GM04503 (cell line): ENCODE measurements around the gene ATP5MC2.
"Not testable (repeated sequence)": the region's sequence is repeated elsewhere in the genome, so short reads cannot be mapped to it uniquely, and the experiment has no call there.

Experiments
- DNase-seq: peaks from one replicate; pipeline ENCODE4 v3.0.0-alpha.2; 2012; ENCODE audit warnings: low read depth

ATP5MC2 gene

DNA sequence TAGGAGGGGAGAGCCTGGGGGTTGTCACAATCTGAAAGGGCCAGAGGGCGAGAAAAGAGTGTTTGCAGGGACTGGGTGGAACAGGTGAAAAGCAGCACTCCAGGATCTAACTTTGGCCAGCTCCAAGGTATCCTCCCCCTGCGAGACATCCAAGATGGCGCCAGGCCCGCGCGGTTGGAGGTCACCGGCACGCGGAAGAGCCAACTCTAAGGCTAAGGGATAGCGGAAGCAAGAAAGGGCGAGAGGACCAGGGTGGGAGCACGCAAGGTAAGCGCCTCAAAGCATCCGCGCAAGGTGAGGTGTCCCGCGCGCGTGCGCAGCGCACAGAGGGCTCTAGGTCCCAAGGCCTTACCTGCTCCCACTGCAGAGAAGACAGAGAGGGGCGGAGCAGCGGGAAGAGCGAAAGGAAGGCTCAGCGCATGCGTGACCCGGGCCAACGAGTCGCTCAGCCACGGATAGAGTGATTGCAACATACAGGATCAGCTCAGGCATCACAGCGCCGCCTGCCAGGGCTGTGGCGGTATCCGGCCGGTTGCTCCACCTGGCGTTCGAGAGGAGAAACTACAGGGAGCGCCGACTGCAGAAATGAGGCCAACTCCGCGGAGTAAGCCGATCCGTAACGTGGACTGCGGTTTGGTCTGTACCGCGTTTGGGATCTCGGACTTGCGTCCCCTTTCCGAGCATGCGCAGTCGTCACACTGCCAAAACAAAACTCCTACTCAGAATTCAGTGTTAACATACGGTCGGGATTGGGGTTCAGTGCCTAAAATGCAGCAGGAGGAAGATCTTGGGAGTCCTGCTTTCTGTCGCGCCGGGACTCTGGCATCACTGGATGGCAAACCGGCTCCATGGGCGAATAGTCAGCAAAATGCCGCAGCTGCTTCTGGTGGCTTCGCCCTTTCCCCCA lies at the start of gene ATP5MC2:
TSS of gene ATP5MC2 (minus strand) at position 383 of the 907 bp plus-strand sequence. CDS start 3,469 bp downstream, outside the sequence.
- peak; percentile 89 for DNase-seq

- DNase-seq: no peak
Measured at GRCh38 chr12:53722450-53723041, 46.7 kb upstream of the ATP5MC2 start.

- DNase-seq: no peak
Measured at GRCh38 chr12:53720946-53721345, 45.1 kb upstream of the ATP5MC2 start.

- DNase-seq: no peak
Measured at GRCh38 chr12:53719649-53720048, 43.8 kb upstream of the ATP5MC2 start.

GRCh38 chr12:53718567-53718966 lies 42.7 kb upstream of the ATP5MC2 start:
- DNase-seq: not testable (repeated sequence)

DNA sequence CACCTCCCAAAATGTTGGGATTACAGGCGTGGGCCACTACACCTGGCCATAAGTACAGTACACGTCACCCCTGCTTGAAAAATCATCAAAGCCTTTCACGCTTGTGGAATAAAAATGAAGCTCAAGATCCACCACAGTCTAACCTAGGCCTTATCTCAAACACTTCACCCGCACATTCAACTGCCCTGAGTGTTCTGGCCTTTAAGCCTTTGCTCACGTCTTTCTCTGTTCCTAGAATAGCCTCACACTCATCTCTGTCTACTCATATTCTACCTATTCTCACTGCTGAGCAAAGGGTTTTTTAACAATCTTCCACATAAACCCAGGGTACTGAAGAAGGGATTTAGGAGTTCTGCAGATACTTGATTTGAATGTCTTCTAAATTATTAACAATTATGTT lies 41.4 kb upstream of the ATP5MC2 start:
- DNase-seq: no peak

GRCh38 chr12:53714004-53714403 lies 38.1 kb upstream of the ATP5MC2 start:
- no peak for DNase-seq

GRCh38 chr12:53713516-53713915 lies 37.6 kb upstream of the ATP5MC2 start:
- no peak for DNase-seq

DNA sequence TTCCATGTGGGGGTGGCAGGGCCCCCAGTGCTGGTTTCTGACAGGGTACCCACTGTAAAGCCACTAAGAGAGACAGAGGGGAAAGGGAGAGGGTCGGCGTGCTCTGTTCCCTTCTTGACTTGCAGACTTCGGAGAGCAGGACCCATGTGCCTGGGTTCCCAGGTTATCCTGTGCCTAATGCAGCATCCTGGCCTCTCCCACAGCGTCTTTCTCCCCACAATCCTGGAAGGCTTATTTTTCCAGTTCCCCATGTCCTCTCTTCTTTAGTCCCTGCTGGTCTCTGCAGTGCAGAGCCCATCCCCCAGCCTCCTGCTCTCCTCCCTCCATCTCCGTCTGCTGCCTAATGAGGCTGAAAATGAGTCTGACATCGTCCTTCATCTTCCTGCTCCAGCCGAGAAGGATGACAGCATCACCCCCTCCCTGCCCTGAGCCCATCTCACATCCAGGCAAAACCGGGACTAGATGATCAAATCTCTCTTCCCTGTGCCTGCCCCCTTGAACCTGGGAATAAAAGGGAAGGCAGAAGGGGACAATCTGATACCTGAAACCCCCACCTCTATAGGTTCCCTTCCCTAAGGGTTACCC lies 36.3 kb upstream of the ATP5MC2 start:
- no peak for DNase-seq

- DNase-seq: no peak
Measured at GRCh38 chr12:53710091-53710490, 34.2 kb upstream of the ATP5MC2 start.

DNA sequence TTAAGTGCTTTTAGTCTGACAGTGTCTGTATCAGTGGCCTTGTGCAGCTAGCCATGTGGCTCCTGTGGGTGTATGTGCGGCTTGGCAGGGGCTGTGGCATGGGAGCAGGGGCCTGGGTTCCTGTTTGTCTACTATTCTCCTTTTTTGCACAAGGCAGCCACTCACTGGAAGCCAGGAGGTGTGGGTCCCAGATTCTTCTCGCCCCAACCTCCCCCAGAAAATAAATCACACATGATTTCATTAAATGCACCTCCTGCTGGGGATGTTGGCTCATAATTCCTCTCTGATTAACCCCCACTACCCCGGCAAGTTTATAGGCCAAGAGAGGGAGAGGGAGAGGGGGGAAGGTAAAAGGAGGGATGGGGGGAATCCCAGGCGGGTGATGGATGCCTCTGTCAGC lies 33.8 kb upstream of the ATP5MC2 start:
- DNase-seq: no peak

DNA sequence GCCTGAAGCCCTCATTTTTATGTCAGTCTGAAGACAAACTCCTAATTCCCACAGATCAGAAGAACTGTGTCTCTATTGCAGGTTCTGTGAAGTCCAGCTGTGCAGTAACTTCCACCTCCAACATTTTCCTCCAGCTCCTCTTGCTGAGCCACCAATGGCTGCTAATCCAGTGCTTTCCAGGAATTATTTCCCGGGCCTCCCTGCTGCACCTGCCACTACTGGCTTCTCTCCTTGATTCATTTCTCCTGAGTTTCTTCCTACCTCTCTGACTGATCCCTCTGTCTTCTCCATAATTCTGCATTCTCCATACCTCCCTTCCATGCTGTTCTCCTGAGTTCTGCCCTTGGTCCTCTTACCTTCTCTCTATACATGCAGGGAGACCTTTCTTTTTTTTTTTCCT lies 30.2 kb upstream of the ATP5MC2 start:
- no peak for DNase-seq

GRCh38 chr12:53703756-53704155 lies 27.9 kb upstream of the ATP5MC2 start:
- no peak for DNase-seq

DNA sequence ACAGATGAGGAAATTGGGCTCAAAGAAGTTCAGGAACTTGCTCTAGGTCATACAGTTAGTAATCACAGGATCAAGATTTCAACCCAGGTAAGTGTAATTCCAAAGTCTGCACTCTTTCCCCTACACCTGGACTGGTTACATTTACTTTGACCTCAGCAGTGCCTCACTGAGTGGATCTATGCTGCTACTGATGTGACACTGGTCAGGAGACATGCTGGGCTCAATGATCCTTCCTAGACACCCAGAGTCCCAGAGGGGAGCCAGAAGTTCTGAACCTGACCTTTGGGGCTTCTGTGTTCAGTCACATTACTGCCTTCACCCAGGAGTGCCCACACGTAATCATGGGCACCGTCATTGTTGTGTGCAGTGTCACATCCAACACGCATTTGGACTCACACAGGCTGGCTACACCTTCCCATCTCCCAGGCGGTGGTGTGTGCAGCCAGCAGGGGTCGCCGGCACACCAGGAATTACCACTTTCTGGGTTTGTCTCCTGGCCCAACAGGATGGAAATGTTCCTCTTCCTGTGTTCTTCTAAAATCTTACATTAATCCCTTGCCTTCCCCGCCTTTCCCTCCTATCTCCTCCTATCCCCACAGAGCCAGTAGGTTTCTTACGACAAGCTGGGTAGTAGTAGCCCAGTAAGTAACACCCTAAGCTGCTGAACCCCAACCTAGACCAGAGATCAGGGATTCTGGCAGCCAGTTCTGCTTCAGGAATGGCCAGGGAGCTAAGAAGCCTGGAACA lies 25.8 kb upstream of the ATP5MC2 start:
- no peak for DNase-seq

GRCh38 chr12:53700567-53700966 lies 24.7 kb upstream of the ATP5MC2 start:
- DNase-seq: no peak

DNA sequence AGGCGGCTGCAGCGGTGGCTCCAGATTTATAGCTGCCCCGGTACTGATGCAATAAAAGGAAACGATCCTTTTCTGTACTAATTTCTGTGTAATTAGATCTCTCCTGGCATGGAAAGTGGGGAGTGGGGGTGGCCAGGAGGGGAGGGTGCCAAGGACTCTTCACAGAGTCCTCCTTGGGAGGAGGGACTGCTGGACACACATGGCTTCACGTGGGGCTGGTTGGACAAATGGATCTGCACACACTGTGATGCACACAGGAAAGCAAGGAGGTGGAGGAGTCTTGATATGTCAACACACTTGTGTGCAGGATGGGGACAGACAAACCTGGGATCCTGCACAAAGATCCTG lies 23.8 kb upstream of the ATP5MC2 start:
- no peak for DNase-seq

- DNase-seq: no peak
Measured at GRCh38 chr12:53698948-53699677, 23.2 kb upstream of the ATP5MC2 start.

- no peak for DNase-seq
Measured at GRCh38 chr12:53696655-53697331, 20.9 kb upstream of the ATP5MC2 start.

DNA sequence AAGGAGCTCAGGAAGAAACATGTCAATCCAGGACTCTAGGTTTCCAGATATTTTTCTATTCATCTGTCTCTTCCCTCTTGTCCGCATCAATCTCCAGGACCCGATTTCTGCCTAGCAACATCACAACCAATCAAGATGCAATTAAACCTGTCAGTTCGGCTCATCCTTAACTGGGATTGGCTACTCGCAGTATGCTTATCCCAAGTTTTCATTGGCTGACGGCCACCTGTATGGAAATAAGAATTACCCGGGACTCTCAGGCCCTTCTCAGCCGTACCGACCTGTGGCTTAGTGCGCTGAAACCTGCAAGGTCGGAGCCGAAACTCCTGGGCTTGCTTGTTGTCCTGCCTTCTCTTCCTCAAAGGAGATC lies 20.4 kb upstream of the ATP5MC2 start:
- no peak for DNase-seq

GRCh38 chr12:53695152-53696145 lies 19.6 kb upstream of the ATP5MC2 start:
- no peak for DNase-seq
